WTC11 (cell line): ENCODE measurements around the gene SLC8A1.

ENCODE experiments used
- CREB1 ChIP-seq: sonication (generic); formaldehyde crosslinking; IDR thresholded peaks from 2 replicates; pipeline ENCODE4 v1.8.0; 2023; ENCODE audit warnings: mild to moderate bottlenecking, missing genetic modification reagents
- CTCF ChIP-seq: fragments of 200-600 bp; IDR thresholded peaks from 2 replicates; pipeline ENCODE4 v1.8.0; 2022; ENCODE audit warnings: antibody characterized with exemption
- E2F5 ChIP-seq: sonication (generic); formaldehyde crosslinking; IDR thresholded peaks from 2 replicates; pipeline ENCODE4 v1.8.1; 2022; ENCODE audit warnings: mild to moderate bottlenecking, moderate library complexity, missing genetic modification reagents
- FOXP1 ChIP-seq: sonication (generic); formaldehyde crosslinking; IDR thresholded peaks from 2 replicates; pipeline ENCODE4 v1.8.0; 2022; ENCODE audit warnings: missing genetic modification reagents, mild to moderate bottlenecking, moderate library complexity, borderline replicate concordance
- GABPB1 ChIP-seq: sonication (generic); formaldehyde crosslinking; IDR thresholded peaks from 2 replicates; pipeline ENCODE4 v1.8.1; 2023; ENCODE audit warnings: mild to moderate bottlenecking, missing genetic modification reagents
- JUN ChIP-seq: sonication (generic); formaldehyde crosslinking; IDR thresholded peaks from 2 replicates; pipeline ENCODE4 v1.8.0; 2023; ENCODE audit warnings: mild to moderate bottlenecking, missing genetic modification reagents
- MAX ChIP-seq: sonication (generic); formaldehyde crosslinking; IDR thresholded peaks from 2 replicates; pipeline ENCODE4 v1.8.0; 2022; ENCODE audit warnings: mild to moderate bottlenecking, missing genetic modification reagents
- STAT6 ChIP-seq: sonication (generic); formaldehyde crosslinking; conservative IDR thresholded peaks from 2 replicates; pipeline ENCODE4 v1.8.1; 2023; ENCODE audit warnings: mild to moderate bottlenecking, low read depth, missing genetic modification reagents, moderate library complexity
- TEAD4 ChIP-seq: sonication (generic); formaldehyde crosslinking; IDR thresholded peaks from 2 replicates; pipeline ENCODE4 v1.8.0; 2022; ENCODE audit warnings: mild to moderate bottlenecking, missing genetic modification reagents
- USF2 ChIP-seq: sonication (generic); formaldehyde crosslinking; IDR thresholded peaks from 2 replicates; pipeline ENCODE4 v1.8.1; 2023; ENCODE audit warnings: mild to moderate bottlenecking, missing genetic modification reagents, moderate library complexity
- ZNF138 ChIP-seq: sonication (generic); formaldehyde crosslinking; conservative IDR thresholded peaks from 2 replicates; pipeline ENCODE4 v1.8.1; 2022; ENCODE audit warnings: mild to moderate bottlenecking, moderate library complexity, missing genetic modification reagents
- ZNF232 ChIP-seq: sonication (generic); formaldehyde crosslinking; IDR thresholded peaks from 2 replicates; pipeline ENCODE4 v1.8.0; 2022; ENCODE audit warnings: mild to moderate bottlenecking, missing genetic modification reagents

- no peak for TF ChIP-seq CTCF
- no peak for TF ChIP-seq MAX (CRISPR knock-in tag)
- TF ChIP-seq JUN (CRISPR knock-in tag) = no peak
- no peak for TF ChIP-seq ZNF232 (CRISPR knock-in tag)
- no peak for TF ChIP-seq CREB1 (CRISPR knock-in tag)
- no peak for TF ChIP-seq FOXP1 (CRISPR knock-in tag)
- no peak for TF ChIP-seq TEAD4 (CRISPR knock-in tag)
- no peak for TF ChIP-seq E2F5
- TF ChIP-seq GABPB1 (CRISPR knock-in tag) = no peak
- TF ChIP-seq USF2 = no peak
- no peak for TF ChIP-seq STAT6 (CRISPR knock-in tag)
- TF ChIP-seq ZNF138 (CRISPR knock-in tag) = no peak
Observed at GRCh38 chr2:40173276-40173675, 278.6 kb downstream of the SLC8A1 start.
